GM18517 (cell line): ENCODE results near the gene TGM2.
"Not testable (repeated sequence)": the region's sequence is repeated elsewhere in the genome, so short reads cannot be mapped to it uniquely, and the experiment has no call there.

Experiments
- ATAC-seq: cut with Tn5 transposase; IDR thresholded peaks from one replicate; pipeline ENCODE4 v1.9.1; 2021; ENCODE audit warnings: mild to moderate bottlenecking, moderate library complexity; ENCODE audit not compliant: unreplicated experiment

TGM2 gene

GRCh38 chr20:38119446-38119845, 45.6 kb downstream of the TGM2 start:
- ATAC-seq = no peak

GRCh38 chr20:38117635-38118034, 47.4 kb downstream of the TGM2 start:
- ATAC-seq = no peak

GRCh38 chr20:38117205-38117604, 47.9 kb downstream of the TGM2 start:
- no peak for ATAC-seq

- ATAC-seq = no peak
Observed at GRCh38 chr20:38116409-38117165, 48.5 kb downstream of the TGM2 start.

- no peak for ATAC-seq
Observed at GRCh38 chr20:38115896-38116295, 49.2 kb downstream of the TGM2 start.

- ATAC-seq = no peak
Observed at GRCh38 chr20:38115205-38115604, 49.9 kb downstream of the TGM2 start.

- ATAC-seq = no peak
Observed at GRCh38 chr20:38114353-38114791, 50.7 kb downstream of the TGM2 start.

GRCh38 chr20:38113401-38114325, 51.4 kb downstream of the TGM2 start:
- ATAC-seq = no peak

GRCh38 chr20:38112930-38113294, 52.2 kb downstream of the TGM2 start:
- ATAC-seq = no peak

GRCh38 chr20:38112261-38112929, 52.7 kb downstream of the TGM2 start:
- no peak for ATAC-seq

GRCh38 chr20:38111366-38112232, 53.5 kb downstream of the TGM2 start:
- no peak for ATAC-seq

GRCh38 chr20:38110525-38111178, 54.4 kb downstream of the TGM2 start:
- no peak for ATAC-seq

GRCh38 chr20:38109591-38110524, 55.2 kb downstream of the TGM2 start:
- ATAC-seq = no peak

GRCh38 chr20:38108986-38109541, 56.0 kb downstream of the TGM2 start:
- ATAC-seq = no peak

GRCh38 chr20:38108438-38108985, 56.6 kb downstream of the TGM2 start:
- ATAC-seq = no peak

GRCh38 chr20:38107916-38108315, 57.2 kb downstream of the TGM2 start:
- ATAC-seq = not testable (repeated sequence)

- ATAC-seq = not testable (repeated sequence)
Observed at GRCh38 chr20:38107386-38107785, 57.7 kb downstream of the TGM2 start.

GRCh38 chr20:38106461-38106860, 58.6 kb downstream of the TGM2 start:
- ATAC-seq = no peak
